Body of pancreas (tissue), 4 donors: Measurements from ENCODE around the gene ALKAL2. TPM values are rescaled to one million over a fixed set of nuclear protein-coding genes. Genes with fewer than 3 reads are reported as not detected.

Experiments used
- ATAC-seq: fragments of 150-250 bp; one replicate; pipeline ENCODE4 v1.9.1; 2016
- DNase-seq, 4 donors: peaks; one replicate each; pipeline ENCODE4 v3.0.0-alpha.2; 2019
- H3K27ac ChIP-seq, 4 donors: fragments of 200-600 bp; sonication (generic); 1 replicate in 3 of 4; 2 replicates in 1 of 4; pipeline versions ENCODE4 v1.5.1 to v1.6.1; 2016 to 2019; ENCODE audit warnings: mild to moderate bottlenecking in 1 of 4, mixed read lengths in 1 of 4, moderate library complexity in 1 of 4
- H3K27me3 ChIP-seq, 2 donors: fragments of 200-600 bp; sonication (generic); one replicate each; pipeline ENCODE4 v1.6.0; 2016; ENCODE audit warnings: mild to moderate bottlenecking in 1 of 2
- H3K36me3 ChIP-seq, 2 donors: fragments of 200-600 bp; sonication (generic); replicated peaks in 1 of 2; 2 replicates each; pipeline ENCODE4 v1.5.1; 2016; ENCODE audit warnings: low read depth in 2 of 2; ENCODE audit not compliant: insufficient read depth in 1 of 2
- H3K4me1 ChIP-seq: fragments of 200-600 bp; sonication (generic); one replicate; pipeline ENCODE4 v1.6.0; 2016
- H3K4me3 ChIP-seq, 2 donors: fragments of 200-600 bp; sonication (generic); 1 replicate in 1 of 2; 2 replicates in 1 of 2; pipeline ENCODE4 v1.5.1; 2016 to 2019
- H3K9me3 ChIP-seq, 3 donors: fragments of 200-600 bp; sonication (generic); 1 replicate in 2 of 3; 2 replicates in 1 of 3; pipeline ENCODE4 v1.5.1; 2016
- POLR2A ChIP-seq, 3 donors: fragments of 450-650 bp; IDR thresholded peaks; one replicate each; pipeline ENCODE4 v1.6.1; 2016; ENCODE audit warnings: antibody characterized with exemption in 3 of 3, mild to moderate bottlenecking in 2 of 3
- WGBS, 2 donors: methylation state at CpG; one replicate each; pipeline ENCODE4 v1.1.5; 2017; 5-methylcytosine and 5-hydroxymethylcytosine counted together
- intact Hi-C: fragments of 100-400 bp; cut with DNase I; formaldehyde crosslinking; loops from one replicate; pipeline ENCODE4 v1.15.1; 2023
- total RNA-seq, 2 donors: library from RNA; depleted of rRNA; stranded (reverse); fragments of >200 nt; gene quantifications; one replicate each; pipeline ENCODE4 v1.1.0, GENCODE V29; 2016
- TF ChIP-seq, protein P1 (sequence below), 7 experiments: fragments of 450-650 bp in 4 of 7; fragments of 200-600 bp in 3 of 7; sonication (generic) in 3 of 7; IDR thresholded peaks; one replicate each; pipeline ENCODE4 v1.5.1; 2016 to 2019; ENCODE audit warnings: antibody characterized with exemption in 7 of 7

The ALKAL2 gene
- total RNA-seq, 2 donors from 2014 or later, result 56.6 to 104 TPM

GRCh38 chr2:295090-295489 is 7.2 kb upstream of the ALKAL2 start:
- H3K4me1 ChIP-seq, result no peaks in the 10 kb centered on the region
- no peaks in the 10 kb centered on the region for H3K36me3 ChIP-seq
- DNase-seq, result no peak
- no peaks in the 10 kb centered on the region for H3K9me3 ChIP-seq
- intact Hi-C loops, result no loop called here
- TF ChIP-seq, protein P1, sequence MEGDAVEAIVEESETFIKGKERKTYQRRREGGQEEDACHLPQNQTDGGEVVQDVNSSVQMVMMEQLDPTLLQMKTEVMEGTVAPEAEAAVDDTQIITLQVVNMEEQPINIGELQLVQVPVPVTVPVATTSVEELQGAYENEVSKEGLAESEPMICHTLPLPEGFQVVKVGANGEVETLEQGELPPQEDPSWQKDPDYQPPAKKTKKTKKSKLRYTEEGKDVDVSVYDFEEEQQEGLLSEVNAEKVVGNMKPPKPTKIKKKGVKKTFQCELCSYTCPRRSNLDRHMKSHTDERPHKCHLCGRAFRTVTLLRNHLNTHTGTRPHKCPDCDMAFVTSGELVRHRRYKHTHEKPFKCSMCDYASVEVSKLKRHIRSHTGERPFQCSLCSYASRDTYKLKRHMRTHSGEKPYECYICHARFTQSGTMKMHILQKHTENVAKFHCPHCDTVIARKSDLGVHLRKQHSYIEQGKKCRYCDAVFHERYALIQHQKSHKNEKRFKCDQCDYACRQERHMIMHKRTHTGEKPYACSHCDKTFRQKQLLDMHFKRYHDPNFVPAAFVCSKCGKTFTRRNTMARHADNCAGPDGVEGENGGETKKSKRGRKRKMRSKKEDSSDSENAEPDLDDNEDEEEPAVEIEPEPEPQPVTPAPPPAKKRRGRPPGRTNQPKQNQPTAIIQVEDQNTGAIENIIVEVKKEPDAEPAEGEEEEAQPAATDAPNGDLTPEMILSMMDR (IDR thresholded peaks at IDR 0.05), result no peak
- TF ChIP-seq POLR2A (IDR thresholded peaks at IDR 0.05), result no peak
- no peaks in the 10 kb centered on the region for H3K27me3 ChIP-seq
- H3K4me3 ChIP-seq, result no peak overlapping the region
- 63 to 66% methylated on average over 5 of the region's 5 CpGs for WGBS, 2 donors
- no peak for ATAC-seq
- H3K27ac ChIP-seq, result no peak overlapping the region

DNA sequence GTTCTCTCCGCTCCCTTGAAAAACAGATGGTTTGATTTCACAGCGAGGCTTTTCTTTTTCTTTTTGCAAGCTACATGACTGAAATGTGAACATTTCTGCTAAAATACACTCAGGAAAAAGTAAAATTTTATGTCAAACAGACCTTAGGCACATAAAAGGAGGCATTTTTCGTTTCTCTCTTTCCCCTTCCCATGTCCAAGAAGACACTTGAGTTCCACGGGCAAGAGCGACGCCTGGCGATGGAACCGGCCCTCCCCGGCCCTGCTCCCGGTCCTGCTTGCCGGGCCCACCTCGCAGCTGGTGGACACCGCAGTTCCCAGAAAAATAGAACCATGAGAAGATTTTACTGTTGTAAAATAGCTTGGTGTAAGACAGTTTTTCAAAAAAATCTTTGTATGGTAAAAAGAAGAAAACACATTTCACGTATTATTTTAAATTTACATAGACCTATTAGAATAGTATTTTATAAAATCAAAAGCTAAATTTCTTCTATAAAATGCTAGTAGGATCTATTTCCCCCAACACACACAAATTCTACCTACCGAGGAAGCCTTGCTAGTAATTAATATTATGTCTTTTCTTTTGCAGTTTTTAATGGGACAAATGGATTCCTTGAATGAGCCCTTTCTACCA is 2.3 kb upstream of the ALKAL2 start:
- Histone ChIP-seq H3K4me3 (peak overlapping the region; percentile 11 to 46), H3K27ac (peak overlapping the region in 3 of 4 donors; percentile 89 to 92 (median 90)), H3K4me1 (peaks cover 16% of the 10 kb centered on the region), H3K27me3 (no peaks in the 10 kb centered on the region), H3K36me3 (no peaks in the 10 kb centered on the region), H3K9me3 (no peaks in the 10 kb centered on the region)
- intact Hi-C loops, result no loop called here
- TF ChIP-seq, protein P1 (IDR thresholded peaks at IDR 0.05), result peak; percentile 54 to 91 (median 85)
- no peak for TF ChIP-seq POLR2A (IDR thresholded peaks at IDR 0.05)
- ATAC-seq (peak; percentile 62), DNase-seq (peak; percentile 80 to 87 (median 84))
- WGBS, 2 donors, result 3 to 4% methylated on average over 15 of the region's 15 CpGs

DNA sequence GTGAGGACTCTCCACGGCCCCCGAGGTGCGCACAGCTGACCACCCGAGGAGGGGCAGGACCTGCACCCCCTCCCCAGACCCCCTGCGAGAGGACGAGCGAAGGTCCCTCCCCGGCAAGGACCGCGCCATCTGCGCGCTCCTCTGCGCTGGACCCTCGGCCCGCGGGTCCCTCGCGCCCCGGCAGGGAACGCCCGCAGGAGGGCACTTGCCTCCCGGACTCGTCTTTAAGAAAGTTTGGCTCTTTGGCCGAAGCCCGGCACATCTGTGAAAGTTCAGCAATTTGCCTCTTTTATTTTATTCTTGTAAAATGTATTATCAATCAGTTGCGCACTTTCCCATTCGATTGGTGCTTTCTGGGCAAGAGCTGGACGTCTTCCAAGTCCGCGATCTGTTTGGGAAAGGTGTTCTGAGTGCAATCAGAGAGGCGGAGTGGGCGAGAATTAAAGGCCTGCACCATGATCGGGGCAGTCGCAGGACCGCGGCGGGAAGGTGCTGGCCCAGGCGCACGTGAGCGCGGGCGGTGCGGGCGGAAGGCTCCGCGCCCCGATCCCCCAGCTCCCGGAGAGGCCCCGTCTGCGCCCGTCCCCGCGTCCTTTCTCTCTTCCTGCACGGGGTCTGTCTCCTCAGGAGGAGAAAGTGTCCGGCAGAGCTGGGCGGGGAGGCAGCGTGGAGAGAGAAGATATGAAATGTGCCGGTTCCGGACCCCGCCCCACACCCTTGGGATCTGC is 1.6 kb upstream of the ALKAL2 start:
- TF ChIP-seq, protein P1 (IDR thresholded peaks at IDR 0.05), result no peak
- peak in 2 of 3 donors; percentile 52 to 62 for TF ChIP-seq POLR2A (IDR thresholded peaks at IDR 0.05)
- ATAC-seq (peak; percentile 47), DNase-seq (peak; percentile 69 to 71 (median 70))
- H3K4me1 ChIP-seq, result peaks cover 23% of the 10 kb centered on the region
- H3K36me3 ChIP-seq, result no peaks in the 10 kb centered on the region
- H3K27ac ChIP-seq, result peak overlapping the region; percentile 72 to 92 (median 90)
- no peaks in the 10 kb centered on the region for H3K9me3 ChIP-seq
- intact Hi-C loops, result loop anchor here (5.0 kb wide), 1 partner anchor 117 kb away; no protein-coding TSS in a partner anchor
- H3K27me3 ChIP-seq, result no peaks in the 10 kb centered on the region
- WGBS, 2 donors, result 1% methylated on average over 32 to 60 of the region's 60 CpGs
- peak overlapping the region; percentile 11 to 46 for H3K4me3 ChIP-seq

GRCh38 chr2:288758-289361 is 969 bp upstream of the ALKAL2 start:
- Histone ChIP-seq H3K4me1 (peaks cover 30% of the 10 kb centered on the region), H3K4me3 (peak overlapping the region; percentile 33 to 46), H3K9me3 (no peaks in the 10 kb centered on the region), H3K27me3 (no peaks in the 10 kb centered on the region), H3K27ac (peak overlapping the region; percentile 72 to 92 (median 90)), H3K36me3 (no peaks in the 10 kb centered on the region)
- TF ChIP-seq POLR2A (IDR thresholded peaks at IDR 0.05), result no peak
- TF ChIP-seq, protein P1 (IDR thresholded peaks at IDR 0.05), result no peak
- peak; percentile 43 for ATAC-seq
- WGBS, 2 donors, result 0 to 1% methylated on average over 19 to 24 of the region's 42 CpGs
- DNase-seq, result peak; percentile 58 to 74 (median 66)
- intact Hi-C loops, result loop anchor here (5.0 kb wide), 1 partner anchor 117 kb away; no protein-coding TSS in a partner anchor
